Endothelial cell of umbilical vein (primary cell): Measurements from ENCODE around the gene HBS1L. TPM values are rescaled to one million over a fixed set of nuclear protein-coding genes. Genes with fewer than 3 reads are reported as not detected.

Source experiments
- BruUV-seq: library from RNA; stranded (reverse); fragments of 400-500 nt; replicated peaks from 2 replicates; lab custom pipeline; 2021; lab: Mats Ljungman, UMichigan
- CTCF ChIA-PET: fragments of 300-600, 350-600 bp; sonication (Branson Sonifier 250); formaldehyde crosslinking; loops from one replicate; lab custom pipeline; 2021; ENCODE audit warnings: antibody characterized with exemption, inconsistent platforms; lab: Charles Lee
- POLR2A ChIA-PET: fragments of 300-600, 350-600 bp; sonication (Branson Sonifier 250); formaldehyde crosslinking; loops from one replicate; lab custom pipeline; 2021; ENCODE audit warnings: antibody characterized with exemption, inconsistent platforms; lab: Charles Lee
- DNase-seq: peaks from one replicate; pipeline ENCODE4 v3.0.0-alpha.2; 2011; ENCODE audit warnings: low read depth, low spot score
- FAIRE-seq: peaks from 2 replicates; lab custom pipeline; 2011; peaks lifted over from hg19 to GRCh38; lab: Jason Lieb, UNC
- H2AFZ ChIP-seq: 2 replicates; pipeline ENCODE4 v1.6.0; 2012; ENCODE audit warnings: low read depth, low read length, control low read depth, inconsistent platforms
- H3K27ac ChIP-seq: 2 replicates; pipeline ENCODE4 v1.5.1; 2011; ENCODE audit warnings: low read depth, mild to moderate bottlenecking, control low read depth, low read length, moderate library complexity; ENCODE audit not compliant: insufficient read depth
- H3K27me3 ChIP-seq, 2 experiments: 2 replicates each; pipeline versions ENCODE4 v1.6.0 to v1.6.1; 2011; ENCODE audit warnings: low read length in 2 of 2, mixed read lengths in 1 of 2; ENCODE audit not compliant: control insufficient read depth in 2 of 2, insufficient read depth in 2 of 2
- H3K36me3 ChIP-seq, 2 experiments: 2 replicates in 1 of 2; 3 replicates in 1 of 2; pipeline ENCODE4 v1.5.1; 2011; ENCODE audit warnings: low read length in 2 of 2, mild to moderate bottlenecking in 1 of 2, moderate library complexity in 1 of 2; ENCODE audit not compliant: control insufficient read depth in 2 of 2, insufficient read depth in 2 of 2; ENCODE audit errors: extremely low read depth in 1 of 2
- H3K4me1 ChIP-seq: 3 replicates; pipeline ENCODE4 v1.5.1; 2011; ENCODE audit warnings: mild to moderate bottlenecking, low read length; ENCODE audit not compliant: control insufficient read depth, insufficient read depth; ENCODE audit errors: extremely low read depth
- H3K4me2 ChIP-seq: 2 replicates; pipeline ENCODE4 v1.6.1; 2011; ENCODE audit warnings: low read length, control low read depth, mixed read lengths; ENCODE audit not compliant: insufficient read depth
- H3K4me3 ChIP-seq, 3 experiments: fragments of 200-600 bp in 1 of 3; sonication (generic), shearing (Covaris generic) in 1 of 3; replicated peaks in 1 of 3; 2 replicates each; pipeline ENCODE4 v1.5.1; 2011 to 2016; ENCODE audit warnings: control low read depth in 3 of 3, low read length in 3 of 3, mild to moderate bottlenecking in 2 of 3, inconsistent platforms in 1 of 3, low read depth in 1 of 3, moderate library complexity in 1 of 3; ENCODE audit not compliant: insufficient read depth in 1 of 3
- H3K79me2 ChIP-seq: 2 replicates; pipeline ENCODE4 v1.6.0; 2012; ENCODE audit warnings: low read length, inconsistent platforms; ENCODE audit not compliant: control insufficient read depth, insufficient read depth
- H3K9ac ChIP-seq: replicated peaks from 2 replicates; pipeline ENCODE3; 2011; ENCODE audit warnings: low read length, control low read depth; ENCODE audit not compliant: insufficient read depth; ENCODE audit errors: extremely low read depth
- H3K9me1 ChIP-seq: replicated peaks from 3 replicates; pipeline ENCODE4 v1.6.0; 2011; ENCODE audit warnings: mild to moderate bottlenecking, low read length; ENCODE audit not compliant: control insufficient read depth, insufficient read depth; ENCODE audit errors: extremely low read depth
- H3K9me3 ChIP-seq: replicated peaks from 2 replicates; pipeline ENCODE4 v1.5.1; 2012; ENCODE audit warnings: low read length, inconsistent platforms; ENCODE audit not compliant: control insufficient read depth, insufficient read depth
- H4K20me1 ChIP-seq: replicated peaks from 2 replicates; pipeline ENCODE3; 2011; ENCODE audit warnings: mild to moderate bottlenecking, low read length; ENCODE audit not compliant: control insufficient read depth, insufficient read depth; ENCODE audit errors: extremely low read depth
- EZH2 ChIP-seq: IDR thresholded peaks from 2 replicates; pipeline ENCODE4 v1.6.1; 2012; ENCODE audit warnings: borderline replicate concordance, low read depth, mild to moderate bottlenecking, moderate library complexity, low read length, inconsistent platforms; ENCODE audit not compliant: severe bottlenecking
- FOS ChIP-seq: IDR thresholded peaks from 2 replicates; pipeline ENCODE4 v1.6.1; 2011; ENCODE audit warnings: mild to moderate bottlenecking, low read length, moderate library complexity, borderline replicate concordance; ENCODE audit not compliant: insufficient read depth
- GATA2 ChIP-seq: IDR thresholded peaks from 2 replicates; pipeline ENCODE4 v1.7.0; 2011; ENCODE audit warnings: low read depth, mild to moderate bottlenecking, moderate library complexity, mixed read lengths, low read length; ENCODE audit not compliant: insufficient read length, insufficient read depth
- JUN ChIP-seq: IDR thresholded peaks from 2 replicates; pipeline ENCODE4 v1.6.1; 2011; ENCODE audit warnings: borderline replicate concordance, low read depth; ENCODE audit not compliant: insufficient read length, insufficient read depth
- MYC ChIP-seq: IDR thresholded peaks from one replicate; pipeline ENCODE4 v1.6.1; 2011; ENCODE audit warnings: mild to moderate bottlenecking, low read depth, low read length
- POLR2A ChIP-seq: IDR thresholded peaks from 2 replicates; pipeline ENCODE4 v1.6.1; 2012; ENCODE audit warnings: low read depth, mild to moderate bottlenecking, control low read depth, low read length
- POLR2AphosphoS5 ChIP-seq: IDR thresholded peaks from 2 replicates; pipeline ENCODE4 v1.6.1; 2012; ENCODE audit warnings: low read depth, mild to moderate bottlenecking, control low read depth, low read length, moderate library complexity; ENCODE audit not compliant: insufficient read depth
- dilution Hi-C: fragments of 300-500 bp; cut with MboI; formaldehyde crosslinking; loops from one replicate; pipeline ENCODE4 v1.15.0; 2019; ENCODE audit warnings: low sequenced_read_pairs; ENCODE audit not compliant: extremely low pct_ligation_motif_present
- intact Hi-C: fragments of 100-400 bp; cut with micrococcal nuclease; formaldehyde crosslinking; loops from one replicate; pipeline ENCODE4 v1.10.0; 2022
- polyA plus RNA-seq, 4 experiments: library from polyadenylated mRNA; depleted of rRNA in 3 of 4; stranded (reverse) in 3 of 4; unstranded in 1 of 4; fragments of >200 nt; gene quantifications; 2 replicates each; pipeline versions ENCODE4 v1.2.1 to v1.2.3, GENCODE V29; 2011 to 2012; ENCODE audit warnings: missing spikeins in 1 of 4
- total RNA-seq: library from RNA; stranded (reverse); gene quantifications from 2 replicates; pipeline ENCODE4 v1.2.3, GENCODE V29; 2021
- TF ChIP-seq, protein P1 (sequence below): IDR thresholded peaks from 2 replicates; pipeline ENCODE4 v1.6.1; 2011; ENCODE audit not compliant: insufficient read depth, insufficient read length
- TF ChIP-seq, protein P2 (sequence below), 2 donors: IDR thresholded peaks; 1 replicate in 1 of 2; 2 replicates in 1 of 2; pipeline ENCODE4 v1.5.1; 2011; ENCODE audit warnings: low read length in 2 of 2, mild to moderate bottlenecking in 2 of 2, moderate library complexity in 2 of 2, control low read depth in 1 of 2, inconsistent platforms in 1 of 2, low read depth in 1 of 2; ENCODE audit not compliant: insufficient read depth in 1 of 2; ENCODE audit errors: extremely low read depth in 1 of 2

The HBS1L gene
- total and polyA plus RNA-seq, 2 donors (not counting 3 experiments of a cell fraction or from before 2014, with no cell fraction given) = 23.7 to 74.6 TPM

DNA sequence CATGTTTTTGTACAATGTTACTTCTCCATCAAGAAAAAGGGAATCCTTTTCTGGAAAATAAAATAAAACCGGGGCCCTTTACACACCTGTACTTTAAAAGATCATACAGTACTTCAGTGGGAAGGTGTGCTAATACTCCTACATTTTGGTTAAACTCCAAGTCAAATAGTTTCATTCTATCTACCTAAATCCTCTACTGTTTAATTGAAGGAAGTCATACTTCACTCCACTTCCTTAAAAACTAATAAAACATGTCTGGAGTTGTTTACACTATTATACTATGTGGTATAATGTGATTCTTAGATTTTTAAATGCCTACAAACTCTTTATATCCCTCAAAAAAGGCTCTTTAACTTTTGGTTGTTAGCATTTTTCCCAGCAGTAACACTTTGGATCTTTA is 18.6 kb upstream of the HBS1L start:
- BruUV-seq = no TSS peak
- Histone ChIP-seq H3K4me2 (no peak overlapping the region), H4K20me1 (no peaks in the 10 kb centered on the region), H3K4me3 (no peak overlapping the region), H3K27ac (no peak overlapping the region), H3K79me2 (no peaks in the 10 kb centered on the region), H2AFZ (no peak overlapping the region), H3K27me3 (peaks cover 1 to 5% of the 10 kb centered on the region in 2 experiments), H3K9me3 (no peaks in the 10 kb centered on the region), H3K4me1 (no peaks in the 10 kb centered on the region), H3K9me1 (no peaks in the 10 kb centered on the region), H3K9ac (no peak overlapping the region), H3K36me3 (no peaks in the 10 kb centered on the region)
- no peak for TF ChIP-seq GATA2
- no peak for TF ChIP-seq JUN
- no peak for TF ChIP-seq MYC
- TF ChIP-seq POLR2AphosphoS5 = no peak
- no peak for TF ChIP-seq EZH2
- no peak for TF ChIP-seq FOS
- TF ChIP-seq, protein P1, sequence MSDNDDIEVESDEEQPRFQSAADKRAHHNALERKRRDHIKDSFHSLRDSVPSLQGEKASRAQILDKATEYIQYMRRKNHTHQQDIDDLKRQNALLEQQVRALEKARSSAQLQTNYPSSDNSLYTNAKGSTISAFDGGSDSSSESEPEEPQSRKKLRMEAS = no peak
- TF ChIP-seq, protein P2, sequence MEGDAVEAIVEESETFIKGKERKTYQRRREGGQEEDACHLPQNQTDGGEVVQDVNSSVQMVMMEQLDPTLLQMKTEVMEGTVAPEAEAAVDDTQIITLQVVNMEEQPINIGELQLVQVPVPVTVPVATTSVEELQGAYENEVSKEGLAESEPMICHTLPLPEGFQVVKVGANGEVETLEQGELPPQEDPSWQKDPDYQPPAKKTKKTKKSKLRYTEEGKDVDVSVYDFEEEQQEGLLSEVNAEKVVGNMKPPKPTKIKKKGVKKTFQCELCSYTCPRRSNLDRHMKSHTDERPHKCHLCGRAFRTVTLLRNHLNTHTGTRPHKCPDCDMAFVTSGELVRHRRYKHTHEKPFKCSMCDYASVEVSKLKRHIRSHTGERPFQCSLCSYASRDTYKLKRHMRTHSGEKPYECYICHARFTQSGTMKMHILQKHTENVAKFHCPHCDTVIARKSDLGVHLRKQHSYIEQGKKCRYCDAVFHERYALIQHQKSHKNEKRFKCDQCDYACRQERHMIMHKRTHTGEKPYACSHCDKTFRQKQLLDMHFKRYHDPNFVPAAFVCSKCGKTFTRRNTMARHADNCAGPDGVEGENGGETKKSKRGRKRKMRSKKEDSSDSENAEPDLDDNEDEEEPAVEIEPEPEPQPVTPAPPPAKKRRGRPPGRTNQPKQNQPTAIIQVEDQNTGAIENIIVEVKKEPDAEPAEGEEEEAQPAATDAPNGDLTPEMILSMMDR (IDR thresholded peaks at IDR 0.05; ENCODE audit: extremely low read depth in 1 of 2, insufficient read depth in 1 of 2, low read depth in 1 of 2, low read length in 2 of 2) = no peak
- no peak for TF ChIP-seq POLR2A
- ChIA-PET CTCF (no interaction called here), POLR2A (no interaction called here)
- intact Hi-C loops (no loop called here), dilution Hi-C loops (no loop called here)
- DNase-seq (peak; percentile 17), FAIRE-seq (no peak)
